NCI-H446 treated with DMSO at 0.1 percent for 48 hours (cell line): ENCODE measurements around the gene SURF1.
"Not testable (repeated sequence)": the region's sequence is repeated elsewhere in the genome, so short reads cannot be mapped to it uniquely, and the experiment has no call there.

Source experiments
- DNase-seq: peaks from one replicate; lab custom pipeline; 2025; lab: John Stamatoyannopoulos, UW

SURF1 gene

GRCh38 chr9:133383438-133383837 lies 27.2 kb upstream of the SURF1 start:
- DNase-seq = no peak

- DNase-seq = no peak
These were observed 26.3 kb upstream of the SURF1 start for GRCh38 chr9:133382507-133383141.

GRCh38 chr9:133380734-133381133 lies 24.4 kb upstream of the SURF1 start:
- no peak for DNase-seq

- no peak for DNase-seq
These were observed 23.1 kb upstream of the SURF1 start for GRCh38 chr9:133379153-133380086.

GRCh38 chr9:133378408-133378962 lies 22.2 kb upstream of the SURF1 start:
- no peak for DNase-seq

DNA sequence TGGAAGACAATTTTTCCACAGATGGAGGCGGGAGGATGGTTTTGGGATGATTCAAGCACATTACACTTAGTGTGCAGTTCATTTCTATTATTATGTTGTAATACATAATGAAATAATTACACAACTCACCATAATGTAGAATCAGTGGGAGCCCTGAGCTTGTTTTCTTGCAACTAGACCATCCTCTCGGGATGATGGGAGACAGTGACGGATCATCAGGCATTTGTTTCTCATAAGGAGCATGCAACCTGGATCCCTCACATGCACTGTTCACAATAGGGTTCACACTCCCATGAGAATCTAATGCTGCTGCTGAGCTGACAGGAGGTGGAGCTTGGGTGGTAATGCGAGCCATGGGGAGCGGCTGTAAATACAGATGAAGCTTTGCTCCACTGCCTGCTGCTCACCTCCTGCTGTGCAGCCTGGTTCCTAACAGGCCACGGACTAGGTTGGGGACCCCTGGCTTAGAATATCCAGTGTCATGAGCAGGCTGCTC lies 21.5 kb upstream of the SURF1 start:
- no peak for DNase-seq

DNA sequence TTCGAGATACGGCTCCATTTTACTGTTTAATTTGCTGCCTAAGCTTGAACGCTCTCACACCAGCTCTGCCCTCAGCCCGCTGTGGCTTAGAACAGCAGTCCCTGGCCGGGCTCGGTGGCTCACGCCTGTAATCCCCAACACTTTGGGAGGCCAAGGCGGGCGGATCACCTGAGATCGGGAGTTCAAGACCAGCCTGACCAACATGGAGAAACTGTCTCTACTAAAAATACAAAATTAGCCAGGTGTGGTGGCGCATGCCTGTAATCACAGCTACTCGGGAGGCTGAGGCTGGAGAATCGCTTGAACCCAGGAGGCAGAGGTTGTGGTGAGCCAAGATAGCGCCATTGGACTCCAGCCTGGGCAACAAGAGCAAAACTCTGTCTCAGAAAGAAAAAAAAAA lies 21.0 kb upstream of the SURF1 start:
- DNase-seq = not testable (repeated sequence)

- DNase-seq = peak; percentile 71
These were observed 19.7 kb upstream of the SURF1 start, which contains the start of the genes STKLD1 and SURF4 for GRCh38 chr9:133375724-133376654. Gene STKLD1, plus strand, starts transcription at chr9:133376366. Its CDS starts 108 bp downstream, at chr9:133376474. Gene SURF4, minus strand, starts transcription at chr9:133376060. Its CDS starts 91 bp downstream, at chr9:133375969.

GRCh38 chr9:133375116-133375723 lies 18.9 kb upstream of the SURF1 start:
- no peak for DNase-seq

- no peak for DNase-seq
These were observed 18.4 kb upstream of the SURF1 start for GRCh38 chr9:133374612-133375115.

DNA sequence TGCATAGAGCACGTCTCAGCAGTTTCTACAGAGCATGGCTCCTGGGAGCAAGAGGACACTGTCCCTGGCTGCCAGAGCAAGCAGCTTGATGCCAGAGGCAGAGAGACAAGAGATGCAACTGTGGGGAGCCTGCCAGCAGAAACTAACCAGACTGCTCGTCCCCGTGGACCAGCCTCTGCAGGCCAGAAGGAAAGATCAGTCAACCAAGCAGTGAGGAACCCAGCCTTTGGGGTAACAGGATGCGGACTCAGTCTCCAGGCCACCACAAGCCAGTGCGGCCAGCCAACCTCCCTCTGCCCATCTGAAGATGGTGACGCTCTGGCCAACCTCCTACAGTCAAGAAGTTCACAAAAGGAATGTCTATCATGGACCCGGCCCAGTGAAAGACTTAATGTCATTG lies 15.9 kb upstream of the SURF1 start:
- DNase-seq = no peak

DNA sequence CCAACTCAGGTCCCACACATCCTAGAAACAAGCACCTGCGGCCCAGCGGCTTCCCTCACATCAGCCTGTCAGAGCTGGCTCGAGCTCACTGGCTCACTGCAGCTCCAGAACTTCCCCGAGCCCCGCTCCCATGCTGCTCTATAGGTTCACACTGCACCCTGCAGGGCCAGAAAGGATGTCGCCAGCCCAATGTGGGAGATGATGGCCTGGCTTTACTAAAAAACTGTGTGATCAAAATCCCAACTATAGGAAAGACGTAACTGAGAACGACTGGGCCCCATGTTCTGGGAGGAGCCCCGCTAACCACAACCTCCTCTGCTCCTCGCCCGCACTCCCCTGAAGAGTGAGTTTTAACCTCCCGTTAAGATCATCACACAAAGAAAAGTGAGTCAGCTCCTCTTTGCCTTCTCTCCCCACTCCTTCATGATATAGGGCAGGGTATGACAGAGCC lies 15.0 kb upstream of the SURF1 start:
- DNase-seq = no peak

DNA sequence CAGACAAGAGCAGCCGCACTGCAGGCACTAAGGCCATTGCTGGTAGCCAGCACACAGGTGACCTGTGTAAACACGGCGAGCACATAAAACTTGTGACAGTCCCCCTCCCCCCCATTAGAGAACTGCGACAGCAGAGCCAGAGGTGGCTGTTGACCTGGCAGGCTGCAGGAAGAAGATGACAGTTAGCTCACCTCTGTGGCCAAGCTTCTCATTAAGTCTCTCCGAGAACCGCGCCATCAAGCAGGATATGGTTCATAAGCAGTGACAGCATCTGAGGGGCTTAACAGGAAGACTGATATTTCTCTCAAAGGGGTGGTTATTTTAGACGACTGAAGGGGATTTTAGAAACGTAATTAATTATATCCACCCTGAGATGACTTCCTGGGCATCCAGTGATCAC lies 14.4 kb upstream of the SURF1 start:
- no peak for DNase-seq

- DNase-seq = no peak
These were observed 13.6 kb upstream of the SURF1 start for GRCh38 chr9:133369933-133370332.

DNA sequence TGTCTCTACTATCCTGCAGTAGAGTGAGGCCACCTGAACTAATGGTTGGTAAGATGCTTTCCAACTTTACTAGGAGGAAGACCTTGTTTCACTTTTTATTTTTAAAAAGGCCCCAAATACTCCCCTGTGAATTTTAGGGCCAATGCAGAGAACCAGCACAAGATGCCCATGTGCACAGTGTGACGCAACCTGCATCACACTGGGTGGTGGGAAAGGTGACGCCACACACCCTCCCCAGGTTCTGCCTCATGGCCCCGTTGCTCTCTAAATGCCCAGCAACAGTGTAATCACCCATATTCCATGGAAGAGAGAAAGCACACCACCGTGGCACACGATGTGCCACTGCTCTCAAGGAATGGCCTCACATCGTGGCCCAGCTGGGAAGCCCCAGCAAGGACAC lies 13.1 kb upstream of the SURF1 start:
- no peak for DNase-seq

DNA sequence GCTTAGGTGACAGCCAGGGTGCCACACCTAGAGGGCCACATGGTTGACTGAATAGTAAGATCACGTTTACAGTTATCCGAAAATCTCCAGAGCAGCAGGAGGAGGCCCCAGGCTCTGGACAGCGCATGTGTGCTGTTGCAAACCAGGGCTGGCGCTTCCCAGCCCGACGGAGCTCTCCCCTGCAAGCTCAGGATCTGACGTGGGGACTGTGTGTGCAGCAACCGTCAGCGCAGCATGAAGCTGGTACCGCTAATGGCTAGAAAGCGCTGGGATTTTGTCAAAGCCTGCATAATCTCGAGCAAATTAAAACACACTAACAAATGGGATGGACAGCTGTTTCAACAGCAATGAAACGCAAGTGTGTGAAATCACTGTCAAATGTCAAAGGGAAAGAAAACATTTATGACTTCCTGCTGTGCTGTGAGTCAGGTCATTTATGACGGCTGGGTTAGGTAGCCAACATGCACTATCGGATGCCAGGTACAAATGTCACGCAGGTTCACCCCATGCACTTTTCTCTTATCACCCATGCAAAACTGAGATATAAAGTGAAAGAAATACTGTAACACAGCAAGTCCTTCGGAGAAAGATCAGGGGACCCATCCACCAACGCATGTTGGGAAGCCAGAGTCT lies 12.1 kb upstream of the SURF1 start:
- DNase-seq = no peak

- DNase-seq = no peak
These were observed 11.5 kb upstream of the SURF1 start for GRCh38 chr9:133367778-133368177.

DNA sequence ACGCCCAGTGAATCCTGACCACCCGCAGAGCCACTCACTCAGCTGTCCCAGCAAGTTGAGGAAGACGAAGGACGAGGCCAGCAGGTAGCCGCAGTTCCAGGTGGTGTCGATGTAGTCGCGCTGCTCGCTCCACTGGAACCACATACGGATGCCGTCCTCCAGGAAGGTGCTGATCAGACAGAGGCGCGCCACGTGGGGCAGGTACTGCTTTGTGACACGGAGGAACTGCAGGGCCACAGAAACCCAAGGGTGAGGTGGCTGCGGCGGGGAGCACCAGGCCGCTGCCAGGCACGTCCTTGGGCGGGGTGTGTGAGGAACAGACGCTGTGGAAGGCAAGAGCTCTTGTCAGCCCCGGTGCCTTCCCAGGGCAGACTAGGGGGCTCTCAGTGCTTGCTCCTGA lies 10.9 kb upstream of the SURF1 start:
- no peak for DNase-seq

DNA sequence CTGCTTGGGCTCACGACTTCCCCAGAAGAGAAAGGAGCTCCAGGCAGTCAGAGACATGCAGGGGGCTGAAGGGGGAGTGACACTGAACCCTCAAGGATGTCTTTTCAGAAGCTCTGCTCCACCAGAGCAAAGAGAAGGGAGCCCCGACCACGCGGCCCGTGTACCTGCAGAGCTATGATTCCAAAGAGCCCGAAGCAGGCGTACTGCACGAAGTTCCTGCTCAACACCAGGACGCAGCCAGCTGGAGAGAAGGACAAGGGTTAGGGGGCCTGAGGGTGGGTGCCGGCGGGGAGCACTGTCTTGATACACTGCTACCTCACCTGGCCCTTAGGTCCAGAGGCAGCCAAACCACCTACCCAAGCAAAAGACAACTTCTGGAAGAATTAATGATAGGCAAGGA lies 10.1 kb upstream of the SURF1 start:
- no peak for DNase-seq

DNA sequence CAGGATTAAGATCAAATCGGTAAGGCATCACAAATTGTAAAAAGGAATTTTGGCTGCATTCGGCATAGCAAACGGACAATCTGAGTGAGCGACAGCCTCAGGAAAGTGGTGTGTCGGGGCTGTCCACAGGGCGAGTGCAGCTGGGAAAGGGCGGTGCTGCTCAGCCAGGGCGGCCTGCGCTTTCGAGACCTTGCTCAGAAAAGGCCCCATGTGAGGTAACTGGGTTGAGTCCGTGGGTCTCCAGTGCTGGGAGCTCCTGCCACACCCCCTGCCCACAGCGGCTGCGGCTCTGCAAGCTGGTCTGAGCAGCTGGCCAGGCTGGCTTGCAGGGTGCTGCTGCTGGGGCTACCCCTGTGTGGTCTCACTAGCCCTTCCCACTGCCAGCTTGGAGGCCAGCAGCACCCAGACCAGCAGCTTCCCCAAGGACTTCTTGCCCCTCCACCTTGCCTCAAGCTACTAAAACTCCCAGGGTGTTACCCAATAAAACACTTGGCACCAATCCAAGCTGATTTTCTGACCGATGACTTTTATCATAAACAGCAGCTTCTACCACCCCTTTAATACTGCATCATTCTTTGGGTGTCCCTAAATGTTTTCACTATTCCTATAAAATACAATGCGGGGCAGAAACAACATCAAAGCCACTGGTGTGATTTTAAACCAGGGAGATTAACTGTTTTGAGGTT lies 6.2 kb upstream of the SURF1 start:
- DNase-seq = no peak
